ENCODE measurements around the gene SHMT2. TPM values are rescaled to one million over a fixed set of nuclear protein-coding genes. Genes with fewer than 3 reads are reported as not detected.

Gene SHMT2
- total and polyA plus RNA-seq, 9 of the 15 experiments (the other 6 are each of a cell fraction or from before 2014, with no cell fraction given) = 46.1 to 319 (median 115) TPM

GRCh38 chr12:57280211-57281062 lies 50.9 kb downstream of the SHMT2 start (continued):
- TF ChIP-seq ZNF318 (IDR thresholded peaks at IDR 0.05; ENCODE audit: borderline replicate concordance in 1 of 2, low read depth in 1 of 2) (peak in 1 of 2 experiments; percentile 56; a peak in 1 of 4 replicates), PKNOX1 (IDR thresholded peaks at IDR 0.05) (peak; percentile 91), JUN (IDR thresholded peaks at IDR 0.05; ENCODE audit: borderline replicate concordance, low read depth, low read length) (peak; percentile 94), JUN (CRISPR knock-in tag; IDR thresholded peaks at IDR 0.05; ENCODE audit: borderline replicate concordance) (no peak), CSDE1 (IDR thresholded peaks at IDR 0.05) (no peak), GABPA (tag; conservative IDR thresholded peaks at IDR 0.05; ENCODE audit: low read depth) (peak; percentile 49; the same call in 1 of the 2 replicates), RERE (CRISPR knock-in tag; IDR thresholded peaks at IDR 0.05; ENCODE audit: borderline replicate concordance) (no peak), HDAC2 (IDR thresholded peaks at IDR 0.05) (peak; percentile 65; the same call in 1 of the 2 replicates), EHMT2 (IDR thresholded peaks at IDR 0.05) (0 out of 2 replicates have a peak, but pooled peaks have one; percentile 8), CREB1 (IDR thresholded peaks at IDR 0.05) (peak; percentile 72), CREB1 (CRISPR knock-in tag; IDR thresholded peaks at IDR 0.05) (peak; percentile 72; the same call in 1 of the 2 replicates), PCBP1 (IDR thresholded peaks at IDR 0.05; ENCODE audit: low read depth, low read length, poor library complexity, severe bottlenecking) (no peak)

All from K562 (cell line).